Esophagus muscularis mucosa (tissue), 4 donors: ENCODE data around the gene TOE1.

Source experiments
- CTCF ChIP-seq, 3 experiments: fragments of 200-600 bp in 2 of 3; fragments of 450-650 bp in 1 of 3; sonication (generic) in 2 of 3; IDR thresholded peaks; one replicate each; pipeline ENCODE4 v1.5.1; 2017 to 2019; ENCODE audit warnings: antibody characterized with exemption in 3 of 3, mild to moderate bottlenecking in 2 of 3, moderate library complexity in 1 of 3
- EP300 ChIP-seq: sonication (generic); formaldehyde crosslinking; IDR thresholded peaks from one replicate; pipeline ENCODE4 v1.6.1; 2017; ENCODE audit warnings: antibody characterized with exemption
- POLR2A ChIP-seq: fragments of 450-650 bp; IDR thresholded peaks from one replicate; pipeline ENCODE4 v1.6.1; 2017; ENCODE audit warnings: antibody characterized with exemption, moderate library complexity, mild to moderate bottlenecking, low read depth
- POLR2AphosphoS5 ChIP-seq, 2 donors: sonication (generic); formaldehyde crosslinking; IDR thresholded peaks; one replicate each; pipeline ENCODE4 v1.6.1; 2017; ENCODE audit warnings: antibody characterized with exemption in 2 of 2

- TF ChIP-seq CTCF (IDR thresholded peaks at IDR 0.05) (no peak), POLR2A (no peak), POLR2AphosphoS5 (IDR thresholded peaks at IDR 0.05) (no peak), EP300 (no peak)
Measured at GRCh38 chr1:45380730-45381129, 40.8 kb downstream of the TOE1 start.
